Caco-2 (cell line): Measurements from ENCODE around the gene GPC5. TPM values are rescaled to one million over a fixed set of nuclear protein-coding genes. Genes with fewer than 3 reads are reported as not detected.

Experiments
- BruUV-seq: library from RNA; stranded (reverse); fragments of 400-500 nt; replicated peaks from 2 replicates; lab custom pipeline; 2021; lab: Mats Ljungman, UMichigan
- CTCF ChIA-PET: fragments of 300-600 bp; sonication (Branson Sonifier 250); formaldehyde crosslinking; loops from one replicate; lab custom pipeline; 2022; ENCODE audit warnings: antibody characterized with exemption; lab: Charles Lee
- POLR2A ChIA-PET: fragments of 300-600 bp; sonication (Branson Sonifier 250); formaldehyde crosslinking; loops from one replicate; lab custom pipeline; 2022; ENCODE audit warnings: antibody characterized with exemption; lab: Charles Lee
- DNase-seq, 2 experiments: peaks; one replicate each; pipeline versions ENCODE4 v3.0.0 to v3.0.0-alpha.2; 2020 to 2022
- H3K27me3 ChIP-seq: replicated peaks from 2 replicates; pipeline ENCODE4 v1.6.0; 2011; ENCODE audit warnings: low read length; ENCODE audit not compliant: control insufficient read depth, insufficient read depth
- H3K36me3 ChIP-seq: 2 replicates; pipeline ENCODE4 v1.5.1; 2011; ENCODE audit warnings: low read length; ENCODE audit not compliant: control insufficient read depth, insufficient read depth
- H3K4me1 ChIP-seq: fragments of 250-450 bp; sonication (Bioruptor Pico); 2 replicates; pipeline ENCODE4 v1.5.1; 2020; ENCODE audit warnings: mild to moderate bottlenecking
- H3K4me3 ChIP-seq: 2 replicates; pipeline ENCODE4 v1.5.1; 2011; ENCODE audit warnings: low read depth, mild to moderate bottlenecking, control low read depth, low read length
- H3K9me3 ChIP-seq: fragments of 250-450 bp; sonication (Bioruptor Pico); 2 replicates; pipeline ENCODE4 v1.5.1; 2020; ENCODE audit warnings: mild to moderate bottlenecking, moderate library complexity
- H3K27ac Mint-ChIP-seq: one replicate; pipeline ENCODE4 v1.8.0; 2022; ENCODE audit warnings: mixed read lengths; ENCODE audit not compliant: unreplicated experiment
- H3K27me3 Mint-ChIP-seq: one replicate; pipeline ENCODE4 v1.8.0; 2022; ENCODE audit warnings: mixed read lengths; ENCODE audit not compliant: insufficient read depth, unreplicated experiment
- H3K36me3 Mint-ChIP-seq: one replicate; pipeline ENCODE4 v1.8.0; 2022; ENCODE audit warnings: mild to moderate bottlenecking, mixed read lengths; ENCODE audit not compliant: insufficient read depth, unreplicated experiment
- H3K4me1 Mint-ChIP-seq: one replicate; pipeline ENCODE4 v1.8.0; 2022; ENCODE audit warnings: low read depth, mixed read lengths; ENCODE audit not compliant: unreplicated experiment
- H3K4me3 Mint-ChIP-seq: one replicate; pipeline ENCODE4 v1.8.0; 2022; ENCODE audit warnings: mild to moderate bottlenecking, moderate library complexity, mixed read lengths; ENCODE audit not compliant: unreplicated experiment
- H3K9me3 Mint-ChIP-seq: one replicate; pipeline ENCODE4 v1.8.0; 2022; ENCODE audit warnings: mixed read lengths; ENCODE audit not compliant: unreplicated experiment
- intact Hi-C: fragments of 100-400 bp; cut with micrococcal nuclease; formaldehyde crosslinking; loops from one replicate; pipeline ENCODE4 v1.10.0; 2022; ENCODE audit not compliant: unreplicated experiment
- total RNA-seq: library from RNA; stranded (reverse); gene quantifications from 2 replicates; pipeline ENCODE4 v1.2.3, GENCODE V29; 2022
- TF ChIP-seq, protein P1 (sequence below), 2 experiments: fragments of 200-600 bp in 1 of 2; IDR thresholded peaks; 1 replicate in 1 of 2; 2 replicates in 1 of 2; pipeline versions ENCODE4 v1.5.1 to v1.8.0; 2011 to 2022; ENCODE audit warnings: antibody characterized with exemption in 1 of 2, control low read depth in 1 of 2, inconsistent platforms in 1 of 2, low read depth in 1 of 2, low read length in 1 of 2, mild to moderate bottlenecking in 1 of 2, moderate library complexity in 1 of 2; ENCODE audit not compliant: insufficient read depth in 1 of 2, severe bottlenecking in 1 of 2, unreplicated experiment in 1 of 2

GPC5 gene
- total RNA-seq, 1 experiment from 2014 or later = 4.1 TPM

DNA sequence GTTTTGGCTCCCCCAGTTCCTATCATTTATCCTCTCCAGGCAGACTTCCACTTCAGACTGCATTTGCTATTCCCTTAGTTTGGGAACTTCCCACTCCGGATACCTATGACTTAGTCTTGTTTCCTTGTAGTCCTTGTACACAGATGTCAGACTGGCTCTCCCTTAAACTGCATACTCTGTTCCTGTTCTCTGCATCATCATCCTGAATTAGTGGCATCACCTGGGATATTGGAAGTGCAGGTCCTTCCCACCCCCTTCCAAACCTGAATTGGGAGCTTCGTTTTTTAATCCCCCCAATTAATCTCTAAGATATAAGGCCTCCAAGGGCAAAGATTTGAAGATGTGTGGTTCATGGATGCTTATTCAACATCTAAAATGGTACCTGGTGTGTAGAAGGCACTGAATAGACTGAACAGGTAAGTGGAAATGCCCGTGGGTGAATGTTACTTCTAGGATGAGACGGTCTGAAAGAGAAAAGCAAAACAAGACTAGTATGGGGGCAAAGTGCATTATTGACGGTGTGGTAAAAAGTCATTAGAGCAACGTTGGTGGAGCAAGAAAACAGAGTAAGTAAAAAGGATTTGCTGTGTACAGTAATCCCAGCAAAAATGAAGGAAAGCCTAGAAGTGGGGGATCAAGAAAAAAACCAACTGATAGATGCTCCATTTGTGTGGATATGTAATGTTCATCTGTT, 41.4 kb upstream of the GPC5 start:
- BruUV-seq = no TSS peak
- Histone ChIP-seq H3K27me3 (no peaks in the 10 kb centered on the region), H3K4me1 (peaks cover 4% of the 10 kb centered on the region), H3K4me3 (no peak overlapping the region), H3K9me3 (no peaks in the 10 kb centered on the region), H3K36me3 (peaks cover 1% of the 10 kb centered on the region; the same call in 1 of the 2 replicates)
- ChIA-PET CTCF (no interaction called here), POLR2A (no interaction called here)
- Mint-ChIP-seq H3K4me3 (no peak overlapping the region), H3K9me3 (no peaks in the 10 kb centered on the region), H3K4me1 (peaks cover 22% of the 10 kb centered on the region), H3K27ac (no peak overlapping the region), H3K36me3 (peaks cover 78% of the 10 kb centered on the region), H3K27me3 (no peaks in the 10 kb centered on the region)
- TF ChIP-seq, protein P1, sequence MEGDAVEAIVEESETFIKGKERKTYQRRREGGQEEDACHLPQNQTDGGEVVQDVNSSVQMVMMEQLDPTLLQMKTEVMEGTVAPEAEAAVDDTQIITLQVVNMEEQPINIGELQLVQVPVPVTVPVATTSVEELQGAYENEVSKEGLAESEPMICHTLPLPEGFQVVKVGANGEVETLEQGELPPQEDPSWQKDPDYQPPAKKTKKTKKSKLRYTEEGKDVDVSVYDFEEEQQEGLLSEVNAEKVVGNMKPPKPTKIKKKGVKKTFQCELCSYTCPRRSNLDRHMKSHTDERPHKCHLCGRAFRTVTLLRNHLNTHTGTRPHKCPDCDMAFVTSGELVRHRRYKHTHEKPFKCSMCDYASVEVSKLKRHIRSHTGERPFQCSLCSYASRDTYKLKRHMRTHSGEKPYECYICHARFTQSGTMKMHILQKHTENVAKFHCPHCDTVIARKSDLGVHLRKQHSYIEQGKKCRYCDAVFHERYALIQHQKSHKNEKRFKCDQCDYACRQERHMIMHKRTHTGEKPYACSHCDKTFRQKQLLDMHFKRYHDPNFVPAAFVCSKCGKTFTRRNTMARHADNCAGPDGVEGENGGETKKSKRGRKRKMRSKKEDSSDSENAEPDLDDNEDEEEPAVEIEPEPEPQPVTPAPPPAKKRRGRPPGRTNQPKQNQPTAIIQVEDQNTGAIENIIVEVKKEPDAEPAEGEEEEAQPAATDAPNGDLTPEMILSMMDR (IDR thresholded peaks at IDR 0.05; ENCODE audit: insufficient read depth in 1 of 2, low read depth in 1 of 2, low read length in 1 of 2, severe bottlenecking in 1 of 2, unreplicated experiment in 1 of 2) = no peak
- DNase-seq = no peak
- intact Hi-C loops = no loop called here

- POLR2A ChIA-PET = interaction anchor here (0.6 kb wide), 1 partner anchor 8 kb away, joined by 3 read pairs; no protein-coding TSS in a partner anchor
These were observed 40.6 kb upstream of the GPC5 start for GRCh38 chr13:91357613-91358386.

GRCh38 chr13:91358387-91358782, 40.0 kb upstream of the GPC5 start:
- TF ChIP-seq, protein P1 (IDR thresholded peaks at IDR 0.05; ENCODE audit: insufficient read depth in 1 of 2, low read depth in 1 of 2, low read length in 1 of 2, severe bottlenecking in 1 of 2, unreplicated experiment in 1 of 2) = no peak
- Mint-ChIP-seq H3K36me3 (peaks cover 72% of the 10 kb centered on the region), H3K27ac (no peak overlapping the region), H3K4me3 (no peak overlapping the region), H3K4me1 (peaks cover 22% of the 10 kb centered on the region), H3K27me3 (no peaks in the 10 kb centered on the region), H3K9me3 (no peaks in the 10 kb centered on the region)
- Histone ChIP-seq H3K4me1 (peaks cover 4% of the 10 kb centered on the region), H3K36me3 (peaks cover 1% of the 10 kb centered on the region; the same call in 1 of the 2 replicates), H3K9me3 (no peaks in the 10 kb centered on the region), H3K27me3 (no peaks in the 10 kb centered on the region), H3K4me3 (no peak overlapping the region)
- no peak for DNase-seq
- POLR2A ChIA-PET = no interaction called here
- no TSS peak for BruUV-seq
- CTCF ChIA-PET = no interaction called here
- intact Hi-C loops = no loop called here

More at GRCh38 chr13:91357613-91358386, 40.6 kb upstream of the GPC5 start:
- Mint-ChIP-seq H3K4me3 (no peak overlapping the region), H3K4me1 (peaks cover 22% of the 10 kb centered on the region), H3K27ac (no peak overlapping the region), H3K27me3 (no peaks in the 10 kb centered on the region), H3K9me3 (no peaks in the 10 kb centered on the region), H3K36me3 (peaks cover 72% of the 10 kb centered on the region)
- Histone ChIP-seq H3K27me3 (no peaks in the 10 kb centered on the region), H3K9me3 (no peaks in the 10 kb centered on the region), H3K36me3 (peaks cover 1% of the 10 kb centered on the region; the same call in 1 of the 2 replicates), H3K4me1 (peaks cover 4% of the 10 kb centered on the region), H3K4me3 (no peak overlapping the region)
- intact Hi-C loops = no loop called here
- no peak for DNase-seq
- TF ChIP-seq, protein P1 (IDR thresholded peaks at IDR 0.05; ENCODE audit: insufficient read depth in 1 of 2, low read depth in 1 of 2, low read length in 1 of 2, severe bottlenecking in 1 of 2, unreplicated experiment in 1 of 2) = no peak
- no TSS peak for BruUV-seq
- CTCF ChIA-PET = no interaction called here
